HG02798 (cell line): ENCODE results near the gene KAZN.
"Not testable (repeated sequence)": the region's sequence is repeated elsewhere in the genome, so short reads cannot be mapped to it uniquely, and the experiment has no call there.

Experiments
- ATAC-seq: cut with Tn5 transposase; IDR thresholded peaks from one replicate; pipeline ENCODE4 v1.9.1; 2021; ENCODE audit warnings: mild to moderate bottlenecking; ENCODE audit not compliant: unreplicated experiment, poor library complexity

Gene KAZN

GRCh38 chr1:14598498-14599182, at the start of gene KAZN:
Gene KAZN (plus strand): TSS chr1:14598685.
- ATAC-seq, result no peak

- ATAC-seq, result no peak
Measured at GRCh38 chr1:14549897-14550620, 48.4 kb upstream of the KAZN start.

GRCh38 chr1:14551386-14551785, 47.1 kb upstream of the KAZN start:
- ATAC-seq, result no peak

GRCh38 chr1:14552246-14552965, 46.1 kb upstream of the KAZN start:
- no peak for ATAC-seq

- ATAC-seq, result no peak
Measured at GRCh38 chr1:14553711-14554110, 44.8 kb upstream of the KAZN start.

GRCh38 chr1:14555091-14555490, 43.4 kb upstream of the KAZN start:
- no peak for ATAC-seq

- ATAC-seq, result no peak
Measured at GRCh38 chr1:14561014-14561693, 37.3 kb upstream of the KAZN start.

- no peak for ATAC-seq
Measured at GRCh38 chr1:14565090-14565489, 33.4 kb upstream of the KAZN start.

- ATAC-seq, result no peak
Measured at GRCh38 chr1:14567056-14567455, 31.4 kb upstream of the KAZN start.

- ATAC-seq, result no peak
Measured at GRCh38 chr1:14567903-14568302, 30.6 kb upstream of the KAZN start.

GRCh38 chr1:14568716-14569355, 29.6 kb upstream of the KAZN start:
- no peak for ATAC-seq

- ATAC-seq, result no peak
Measured at GRCh38 chr1:14570514-14570913, 28.0 kb upstream of the KAZN start.

GRCh38 chr1:14571810-14572767, 26.4 kb upstream of the KAZN start:
- no peak for ATAC-seq

- no peak for ATAC-seq
Measured at GRCh38 chr1:14572861-14573260, 25.6 kb upstream of the KAZN start.

GRCh38 chr1:14576155-14576554, 22.3 kb upstream of the KAZN start:
- ATAC-seq, result no peak

- no peak for ATAC-seq
Measured at GRCh38 chr1:14577261-14577660, 21.2 kb upstream of the KAZN start.

- no peak for ATAC-seq
Measured at GRCh38 chr1:14578156-14578555, 20.3 kb upstream of the KAZN start.

- ATAC-seq, result not testable (repeated sequence)
Measured at GRCh38 chr1:14580295-14580694, 18.2 kb upstream of the KAZN start.

- ATAC-seq, result no peak
Measured at GRCh38 chr1:14580986-14581385, 17.5 kb upstream of the KAZN start.
